ELF-1 (cell line): ENCODE data around the gene CDK13.
"Not testable (repeated sequence)": the region's sequence is repeated elsewhere in the genome, so short reads cannot be mapped to it uniquely, and the experiment has no call there.

Experiments used
- DNase-seq: peaks from one replicate; pipeline ENCODE4 v3.0.0-alpha.2; 2016; ENCODE audit warnings: low read depth, low spot score

The CDK13 gene

DNA sequence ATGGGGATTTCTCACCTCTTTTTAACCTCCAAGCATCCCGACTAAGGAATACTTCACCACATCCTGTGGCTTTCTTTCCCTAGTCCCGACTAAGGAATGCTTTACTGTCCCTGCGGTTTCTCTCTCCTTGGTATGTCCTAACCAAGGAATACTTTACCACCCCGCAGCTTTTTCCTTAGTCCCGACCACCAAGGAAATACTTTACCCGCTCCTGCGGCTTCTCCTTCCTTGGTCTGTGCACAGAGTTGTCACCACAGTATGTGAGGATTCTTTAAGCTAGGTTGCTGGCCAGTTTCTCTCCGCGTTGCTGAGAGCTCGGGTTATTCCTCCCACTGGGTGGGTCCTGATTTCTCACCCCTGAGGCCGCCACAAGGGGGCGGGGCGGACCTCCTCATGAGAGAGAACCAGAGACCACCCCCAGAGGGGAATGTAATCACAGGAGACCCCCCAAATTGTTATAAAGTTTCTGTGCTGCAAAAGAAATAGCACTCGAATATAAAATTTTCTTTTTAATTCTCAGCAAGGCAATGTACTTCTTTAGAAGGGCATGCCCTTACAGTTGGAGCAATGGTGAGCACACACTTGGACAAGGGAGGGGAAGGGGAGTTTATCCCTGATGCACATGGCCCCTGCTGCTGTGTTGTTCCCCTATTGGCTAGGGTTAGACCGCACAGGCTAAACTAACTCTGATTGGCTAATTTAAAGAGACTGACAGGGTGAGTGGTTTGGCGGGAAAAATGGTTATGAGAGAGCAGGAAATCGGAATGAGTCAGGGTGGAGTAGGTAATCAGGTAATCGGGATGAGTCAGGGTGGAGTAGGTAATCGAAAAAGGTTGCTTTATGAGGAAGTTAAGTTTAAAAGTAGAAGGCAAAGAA lies 197.6 kb downstream of the CDK13 start:
- peak; percentile 8 for DNase-seq

DNA sequence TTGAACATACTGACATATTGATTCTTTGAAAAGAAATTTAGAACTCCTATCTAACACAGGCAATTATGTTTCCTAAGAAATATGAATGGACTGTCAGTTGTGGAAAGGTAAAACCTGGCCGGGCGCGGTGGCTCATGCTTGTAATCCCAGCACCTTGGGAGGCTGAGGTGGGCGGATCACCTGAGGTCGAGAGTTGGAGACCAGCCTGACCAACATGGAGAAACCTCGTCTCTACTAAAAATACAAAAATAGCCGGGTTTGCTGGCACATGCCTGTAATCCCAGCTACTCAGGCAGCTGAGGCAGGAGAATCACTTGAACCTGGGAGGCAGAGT lies 198.2 kb downstream of the CDK13 start:
- DNase-seq = not testable (repeated sequence)

DNA sequence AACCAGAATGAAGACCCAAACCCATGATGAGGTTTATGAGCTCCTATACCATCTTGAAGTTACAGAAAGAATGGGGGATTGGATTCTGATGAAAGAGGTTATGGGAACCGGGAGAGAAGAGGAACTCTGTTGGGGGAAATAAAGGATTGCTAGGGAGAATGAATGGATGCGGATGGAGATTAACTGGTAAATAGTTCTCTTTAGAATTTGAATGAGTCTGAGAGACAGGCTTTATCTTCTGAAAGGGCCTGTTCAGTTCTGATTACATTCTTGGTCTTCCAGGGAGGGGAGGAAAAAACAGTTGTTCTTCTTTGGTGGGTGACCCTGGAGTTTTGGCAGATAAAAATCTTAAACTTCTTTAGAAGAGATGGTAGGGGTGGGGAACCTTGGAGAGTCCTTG lies 198.6 kb downstream of the CDK13 start:
- no peak for DNase-seq
